HEK293 (cell line): Measurements from ENCODE around the gene CLEC14A.

Experiments used
- CTCF ChIP-seq: fragments of 450-650 bp; formaldehyde crosslinking; IDR thresholded peaks from 2 replicates; pipeline ENCODE4 v1.5.1; 2016; ENCODE audit warnings: missing biosample characterization, missing genetic modification characterization
- KLF9 ChIP-seq: fragments of 450-650 bp; formaldehyde crosslinking; IDR thresholded peaks from 2 replicates; pipeline ENCODE4 v1.5.1; 2016; ENCODE audit warnings: missing biosample characterization, missing genetic modification characterization, low read depth
- SETDB1 ChIP-seq: IDR thresholded peaks from one replicate; pipeline ENCODE4 v1.6.1; 2017; ENCODE audit warnings: mild to moderate bottlenecking, low read length, moderate library complexity, mixed read lengths; ENCODE audit not compliant: insufficient read length
- ZBTB49 ChIP-seq: fragments of 450-650 bp; formaldehyde crosslinking; IDR thresholded peaks from 2 replicates; pipeline ENCODE4 v1.5.1; 2016; ENCODE audit warnings: missing biosample characterization, missing genetic modification characterization, low read depth
- ZNF747 ChIP-seq: fragments of 450-650 bp; formaldehyde crosslinking; IDR thresholded peaks from 2 replicates; pipeline ENCODE4 v1.5.1; 2016; ENCODE audit warnings: missing biosample characterization, missing genetic modification characterization

GRCh38 chr14:38225946-38226345 lies 29.9 kb downstream of the CLEC14A start:
- TF ChIP-seq CTCF (no peak), SETDB1 (no peak), KLF9 (tag by site-specific recombination) (no peak), ZBTB49 (no peak), ZNF747 (tag by site-specific recombination) (no peak)
